ENCODE data around the gene GK. TPM values are rescaled to one million over a fixed set of nuclear protein-coding genes. Genes with fewer than 3 reads are reported as not detected.
"Not testable (repeated sequence)": the region's sequence is repeated elsewhere in the genome, so short reads cannot be mapped to it uniquely, and the experiment has no call there.

The GK gene
- total and polyA plus RNA-seq, 4 donors: 20.2 to 84.0 (median 35.1) TPM

DNA sequence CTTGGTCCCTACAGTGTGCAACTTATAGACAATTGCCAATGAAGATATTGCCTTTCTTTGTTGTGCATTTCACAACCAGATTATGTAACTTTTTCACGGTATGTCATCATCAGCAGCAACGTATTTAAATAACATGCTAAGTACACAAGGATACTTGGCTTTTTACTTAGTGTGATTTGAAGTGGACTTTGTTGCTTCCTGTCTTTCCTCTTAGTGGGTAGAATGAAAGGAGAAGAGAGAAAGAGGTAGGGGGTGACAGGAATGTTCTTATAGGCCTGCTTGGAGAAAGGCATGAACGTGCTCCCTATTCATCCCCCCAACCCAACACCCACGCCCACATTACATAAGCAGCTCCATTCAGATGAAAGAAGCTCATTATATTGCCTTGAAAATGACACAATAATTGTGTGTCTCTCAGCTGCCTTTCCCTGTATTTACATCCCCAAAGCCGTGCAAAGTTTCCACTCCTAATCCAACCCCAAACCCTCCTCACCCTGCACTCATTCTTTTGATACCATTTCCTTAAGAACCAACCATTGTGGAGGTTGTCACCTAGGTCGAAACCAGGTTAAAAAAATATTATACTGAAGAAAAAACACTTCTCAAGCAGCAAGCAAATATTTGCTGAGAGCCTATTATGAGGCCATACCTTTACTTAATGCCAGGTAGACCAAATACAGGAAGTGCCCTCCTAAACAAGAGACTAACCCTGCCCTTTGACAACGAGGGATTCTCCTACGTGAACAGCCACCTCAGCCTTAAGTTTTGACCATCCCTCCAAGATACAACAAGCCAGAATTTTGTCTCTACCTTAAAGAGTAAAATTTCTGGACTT, 25.2 kb upstream of the GK start:
- H3K9me3 ChIP-seq (ENCODE audit: control insufficient read depth in 4 of 4, insufficient read depth in 3 of 4, low read length in 3 of 4): no peaks in the 10 kb centered on the region
- no peaks in the 10 kb centered on the region for H3K36me3 ChIP-seq (ENCODE audit: control insufficient read depth in 4 of 4, insufficient read depth in 4 of 4, low read length in 4 of 4)
- no peaks in the 10 kb centered on the region for H3K27me3 ChIP-seq (ENCODE audit: control insufficient read depth in 3 of 3, insufficient read depth in 3 of 3, low read length in 2 of 3)
- no peaks in the 10 kb centered on the region for H3K4me1 ChIP-seq (ENCODE audit: control insufficient read depth in 5 of 5, insufficient read depth in 5 of 5, low read length in 5 of 5)
- whole genome bisulfite sequencing, 2 donors: 42 to 43% methylated on average over 8 of the region's 8 CpGs
- DNase-seq (peak in 2 of 3 donors; percentile 25 to 44), ATAC-seq (ENCODE audit: insufficient read depth, low FRiP score) (peak; percentile 69)
- TF ChIP-seq, protein P1, sequence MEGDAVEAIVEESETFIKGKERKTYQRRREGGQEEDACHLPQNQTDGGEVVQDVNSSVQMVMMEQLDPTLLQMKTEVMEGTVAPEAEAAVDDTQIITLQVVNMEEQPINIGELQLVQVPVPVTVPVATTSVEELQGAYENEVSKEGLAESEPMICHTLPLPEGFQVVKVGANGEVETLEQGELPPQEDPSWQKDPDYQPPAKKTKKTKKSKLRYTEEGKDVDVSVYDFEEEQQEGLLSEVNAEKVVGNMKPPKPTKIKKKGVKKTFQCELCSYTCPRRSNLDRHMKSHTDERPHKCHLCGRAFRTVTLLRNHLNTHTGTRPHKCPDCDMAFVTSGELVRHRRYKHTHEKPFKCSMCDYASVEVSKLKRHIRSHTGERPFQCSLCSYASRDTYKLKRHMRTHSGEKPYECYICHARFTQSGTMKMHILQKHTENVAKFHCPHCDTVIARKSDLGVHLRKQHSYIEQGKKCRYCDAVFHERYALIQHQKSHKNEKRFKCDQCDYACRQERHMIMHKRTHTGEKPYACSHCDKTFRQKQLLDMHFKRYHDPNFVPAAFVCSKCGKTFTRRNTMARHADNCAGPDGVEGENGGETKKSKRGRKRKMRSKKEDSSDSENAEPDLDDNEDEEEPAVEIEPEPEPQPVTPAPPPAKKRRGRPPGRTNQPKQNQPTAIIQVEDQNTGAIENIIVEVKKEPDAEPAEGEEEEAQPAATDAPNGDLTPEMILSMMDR (IDR thresholded peaks at IDR 0.05; ENCODE audit: control extremely low read depth, extremely low read depth): no peak
- no peak overlapping the region for H3K4me3 ChIP-seq
- H3K27ac ChIP-seq (ENCODE audit: low read depth in 1 of 2, low read length in 1 of 2): peak overlapping the region in 1 of 2 donors; percentile 26
- H3K9ac ChIP-seq (ENCODE audit: insufficient read depth in 1 of 2, low read length in 2 of 2): no peak overlapping the region

DNA sequence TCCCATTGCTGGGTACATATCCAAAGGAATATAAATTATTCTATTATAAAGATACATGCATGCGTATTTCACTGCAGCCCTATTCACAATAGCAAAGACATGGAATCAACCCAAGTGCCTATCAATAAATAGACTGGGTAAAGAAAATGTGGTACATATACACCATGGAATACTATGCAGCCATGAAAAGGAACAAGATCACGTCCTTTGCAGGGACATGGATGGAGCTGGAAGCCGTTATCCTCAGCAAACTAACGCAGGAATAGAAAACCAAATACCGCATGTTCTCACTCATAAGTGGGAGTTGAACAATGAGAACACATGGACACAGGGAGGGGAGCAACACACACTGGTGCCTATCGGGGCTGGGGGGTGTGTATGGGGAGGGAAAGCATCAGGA, 19.2 kb upstream of the GK start:
- not testable (repeated sequence) for H3K4me1 ChIP-seq (ENCODE audit: control insufficient read depth in 5 of 5, insufficient read depth in 5 of 5, low read length in 5 of 5); H3K9me3 ChIP-seq (ENCODE audit: control insufficient read depth in 4 of 4, insufficient read depth in 3 of 4, low read length in 3 of 4); H3K27me3 ChIP-seq (ENCODE audit: control insufficient read depth in 3 of 3, insufficient read depth in 3 of 3, low read length in 2 of 3); H3K4me3 ChIP-seq; H3K36me3 ChIP-seq (ENCODE audit: control insufficient read depth in 4 of 4, insufficient read depth in 4 of 4, low read length in 4 of 4); ATAC-seq (ENCODE audit: insufficient read depth, low FRiP score); H3K27ac ChIP-seq (ENCODE audit: low read depth in 1 of 2, low read length in 1 of 2); DNase-seq; H3K9ac ChIP-seq (ENCODE audit: insufficient read depth in 1 of 2, low read length in 2 of 2)
- 89 to 94% methylated on average over 6 of the region's 6 CpGs for WGBS, 2 donors

DNA sequence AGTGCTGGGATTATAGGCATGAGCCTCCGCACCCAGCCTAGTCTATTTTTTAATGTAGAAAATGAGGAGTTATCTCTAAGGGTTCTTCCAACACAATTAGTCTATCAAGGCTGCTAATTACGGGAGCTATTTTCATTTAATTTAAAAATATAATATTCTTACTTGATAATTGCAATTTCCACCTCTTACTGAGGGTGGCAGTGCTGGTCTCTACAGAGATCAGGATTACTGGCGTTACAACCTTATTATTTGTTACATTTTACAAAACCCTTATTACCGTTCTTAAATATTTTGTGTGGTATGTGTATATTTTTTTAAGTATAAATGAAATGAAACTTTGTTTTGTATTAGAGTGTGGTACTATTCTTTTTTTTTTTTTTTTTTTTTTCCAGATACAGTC, 17.6 kb upstream of the GK start:
- no peak overlapping the region for H3K27ac ChIP-seq (ENCODE audit: low read depth in 1 of 2, low read length in 1 of 2)
- ATAC-seq (ENCODE audit: insufficient read depth, low FRiP score) (no peak), DNase-seq (no peak)
- H3K36me3 ChIP-seq (ENCODE audit: control insufficient read depth in 4 of 4, insufficient read depth in 4 of 4, low read length in 4 of 4): no peaks in the 10 kb centered on the region
- 49 to 50% methylated on average over 4 of the region's 4 CpGs for WGBS, 2 donors
- no peak overlapping the region for H3K4me3 ChIP-seq
- no peaks in the 10 kb centered on the region for H3K27me3 ChIP-seq (ENCODE audit: control insufficient read depth in 3 of 3, insufficient read depth in 3 of 3, low read length in 2 of 3)
- TF ChIP-seq, protein P1 (IDR thresholded peaks at IDR 0.05; ENCODE audit: control extremely low read depth, extremely low read depth): peak; percentile 8
- no peaks in the 10 kb centered on the region for H3K4me1 ChIP-seq (ENCODE audit: control insufficient read depth in 5 of 5, insufficient read depth in 5 of 5, low read length in 5 of 5)
- no peak overlapping the region for H3K9ac ChIP-seq (ENCODE audit: insufficient read depth in 1 of 2, low read length in 2 of 2)
- H3K9me3 ChIP-seq (ENCODE audit: control insufficient read depth in 4 of 4, insufficient read depth in 3 of 4, low read length in 3 of 4): peaks cover 0 to 2% (median 0%) of the 10 kb centered on the region in 4 donors

DNA sequence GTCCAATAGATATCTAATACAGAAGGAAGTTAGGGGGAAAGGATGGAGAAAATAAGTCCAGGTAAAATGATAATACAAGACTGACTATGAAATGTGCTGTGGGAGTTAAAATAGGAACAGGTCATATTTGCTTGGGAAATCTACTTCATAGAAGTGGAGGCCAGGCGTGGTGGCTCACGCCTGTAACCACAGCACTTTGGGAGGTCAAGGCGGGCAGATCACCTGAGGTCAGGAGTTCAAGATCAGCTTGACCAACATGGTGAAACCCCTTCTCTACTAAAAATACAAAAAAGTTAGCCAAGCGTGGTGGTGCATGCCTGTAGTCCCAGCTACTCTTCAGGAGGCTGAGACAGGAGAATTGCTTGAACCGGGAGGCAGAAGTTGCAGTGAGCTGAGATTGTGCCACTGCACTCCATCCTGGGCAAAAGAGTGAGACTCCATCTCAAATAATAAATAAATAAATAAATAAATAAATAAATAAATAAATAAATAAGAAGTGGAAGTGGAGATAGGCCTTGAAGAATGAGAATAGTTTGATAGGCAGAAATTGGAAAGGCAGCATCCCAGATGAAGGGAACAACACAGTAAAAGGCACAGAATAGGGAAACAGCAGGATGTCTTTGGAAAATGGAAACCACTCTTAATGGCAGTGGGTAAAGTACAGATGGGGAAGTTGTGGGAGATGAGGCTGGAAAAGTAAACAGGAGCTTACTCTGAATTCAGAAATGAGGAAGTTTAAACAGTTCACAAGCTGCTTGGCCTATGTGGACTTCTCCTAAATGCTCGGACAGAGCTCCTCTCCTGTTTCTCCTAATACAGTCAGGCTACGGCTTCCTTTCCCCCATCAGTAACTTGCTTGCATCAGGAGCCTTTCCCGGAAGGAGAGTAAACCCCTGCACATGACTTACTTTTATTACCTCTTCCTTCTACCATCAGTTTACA, 15.1 kb upstream of the GK start:
- Histone ChIP-seq H3K36me3 (ENCODE audit: control insufficient read depth in 4 of 4, insufficient read depth in 4 of 4, low read length in 4 of 4) (no peaks in the 10 kb centered on the region), H3K9me3 (ENCODE audit: control insufficient read depth in 4 of 4, insufficient read depth in 3 of 4, low read length in 3 of 4) (peaks cover 0 to 2% (median 0%) of the 10 kb centered on the region in 4 donors), H3K9ac (ENCODE audit: insufficient read depth in 1 of 2, low read length in 2 of 2) (no peak overlapping the region), H3K27ac (ENCODE audit: low read depth in 1 of 2, low read length in 1 of 2) (no peak overlapping the region), H3K4me3 (no peak overlapping the region), H3K4me1 (ENCODE audit: control insufficient read depth in 5 of 5, insufficient read depth in 5 of 5, low read length in 5 of 5) (no peaks in the 10 kb centered on the region), H3K27me3 (ENCODE audit: control insufficient read depth in 3 of 3, insufficient read depth in 3 of 3, low read length in 2 of 3) (no peaks in the 10 kb centered on the region)
- ATAC-seq (ENCODE audit: insufficient read depth, low FRiP score) (no peak), DNase-seq (no peak)
- TF ChIP-seq, protein P1 (IDR thresholded peaks at IDR 0.05; ENCODE audit: control extremely low read depth, extremely low read depth): no peak
- 74 to 77% methylated on average over 8 of the region's 8 CpGs for WGBS, 2 donors

DNA sequence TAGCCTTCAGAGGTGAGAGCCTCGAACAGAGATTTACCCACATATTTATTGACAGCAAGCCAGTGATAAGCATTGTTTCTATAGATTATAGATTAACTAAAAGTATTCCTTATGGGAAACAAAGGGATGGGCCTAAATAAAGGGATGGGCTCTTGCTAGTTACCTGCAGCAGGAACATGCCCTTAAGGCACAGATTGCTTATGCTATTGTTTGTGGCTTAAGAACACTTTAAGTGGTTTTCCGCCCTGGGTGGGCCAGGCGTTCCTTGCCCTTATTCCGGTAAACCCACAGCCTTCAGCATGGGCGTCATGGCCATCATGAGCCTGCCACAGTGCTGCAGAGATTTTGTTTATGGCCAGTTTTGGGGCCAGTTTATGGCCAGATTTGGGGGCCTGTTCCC, 13.5 kb upstream of the GK start:
- H3K4me3 ChIP-seq; H3K9ac ChIP-seq (ENCODE audit: insufficient read depth in 1 of 2, low read length in 2 of 2); ATAC-seq (ENCODE audit: insufficient read depth, low FRiP score); H3K36me3 ChIP-seq (ENCODE audit: control insufficient read depth in 4 of 4, insufficient read depth in 4 of 4, low read length in 4 of 4); H3K27me3 ChIP-seq (ENCODE audit: control insufficient read depth in 3 of 3, insufficient read depth in 3 of 3, low read length in 2 of 3); H3K27ac ChIP-seq (ENCODE audit: low read depth in 1 of 2, low read length in 1 of 2); DNase-seq; H3K4me1 ChIP-seq (ENCODE audit: control insufficient read depth in 5 of 5, insufficient read depth in 5 of 5, low read length in 5 of 5); H3K9me3 ChIP-seq (ENCODE audit: control insufficient read depth in 4 of 4, insufficient read depth in 3 of 4, low read length in 3 of 4): not testable (repeated sequence)
- 88 to 96% methylated on average over 5 of the region's 5 CpGs for WGBS, 2 donors

Measured in lung (tissue), 12 donors.